IMR-90 (cell line): ENCODE results near the gene COX7A1. TPM values are rescaled to one million over a fixed set of nuclear protein-coding genes. Genes with fewer than 3 reads are reported as not detected.

ENCODE experiments used
- ATAC-seq: fragments of 200-7000 bp; cut with Tn5 transposase; 2 replicates; pipeline ENCODE4 v1.9.1; 2020; ENCODE audit warnings: low read depth, mild to moderate bottlenecking, moderate library complexity
- BruUV-seq: library from RNA; stranded (reverse); fragments of 400-500 nt; replicated peaks from 2 replicates; lab custom pipeline; 2021; lab: Mats Ljungman, UMichigan
- CTCF ChIA-PET: fragments of 300-600 bp; formaldehyde crosslinking; extraction: SDS; loops from one replicate; lab custom pipeline; 2021; ENCODE audit warnings: antibody characterized with exemption; lab: Yijun Ruan, JAX
- POLR2A ChIA-PET: fragments of 300-600 bp; sonication (Branson Sonifier 250); formaldehyde crosslinking; loops from one replicate; lab custom pipeline; 2022; ENCODE audit warnings: antibody characterized with exemption; ENCODE audit not compliant: unreplicated experiment; lab: Charles Lee
- DNase-seq: peaks from one replicate; pipeline ENCODE4 v3.0.0; 2013
- H2AFZ ChIP-seq: replicated peaks from 2 replicates; pipeline ENCODE3; 2013; ENCODE audit warnings: low read length, mild to moderate bottlenecking; ENCODE audit not compliant: poor library complexity
- H2AK5ac ChIP-seq: 2 replicates; pipeline ENCODE4 v1.6.1; 2013; ENCODE audit warnings: low read depth, low read length, inconsistent platforms
- H2AK9ac ChIP-seq: replicated peaks from 2 replicates; pipeline ENCODE3; 2013; ENCODE audit warnings: mild to moderate bottlenecking, low read depth, low read length, moderate library complexity; ENCODE audit not compliant: poor library complexity
- H2BK120ac ChIP-seq: 2 replicates; pipeline ENCODE4 v1.6.1; 2013; ENCODE audit warnings: low read depth, low read length, inconsistent platforms
- H2BK15ac ChIP-seq: 3 replicates; pipeline ENCODE4 v1.6.1; 2013; ENCODE audit warnings: low read depth, low read length, inconsistent platforms
- H2BK20ac ChIP-seq: 2 replicates; pipeline ENCODE4 v1.6.1; 2013; ENCODE audit warnings: low read depth, mild to moderate bottlenecking, inconsistent platforms, low read length, moderate library complexity
- H2BK5ac ChIP-seq: 2 replicates; pipeline ENCODE4 v1.6.1; 2013; ENCODE audit warnings: mild to moderate bottlenecking, low read depth, low read length, inconsistent platforms; ENCODE audit not compliant: poor library complexity, severe bottlenecking
- H3K14ac ChIP-seq: replicated peaks from 2 replicates; pipeline ENCODE4 v1.6.1; 2013; ENCODE audit warnings: low read depth, low read length, inconsistent platforms
- H3K18ac ChIP-seq: 2 replicates; pipeline ENCODE4 v1.6.1; 2013; ENCODE audit warnings: low read depth, low read length, control low read depth
- H3K23ac ChIP-seq: 2 replicates; pipeline ENCODE4 v1.6.1; 2013; ENCODE audit warnings: low read depth, low read length, inconsistent platforms
- H3K27ac ChIP-seq: 2 replicates; pipeline ENCODE4 v1.5.1; 2013; ENCODE audit warnings: mild to moderate bottlenecking, control low read depth, low read length; ENCODE audit not compliant: insufficient read depth
- H3K27me3 ChIP-seq: 2 replicates; pipeline ENCODE4 v1.6.1; 2013; ENCODE audit warnings: low read length; ENCODE audit not compliant: control insufficient read depth, insufficient read depth
- H3K36me3 ChIP-seq: 2 replicates; pipeline ENCODE4 v1.6.1; 2013; ENCODE audit warnings: low read length, mixed read lengths; ENCODE audit not compliant: control insufficient read depth, insufficient read depth
- H3K4ac ChIP-seq: 2 replicates; pipeline ENCODE4 v1.6.1; 2013; ENCODE audit warnings: low read depth, low read length, inconsistent platforms
- H3K4me1 ChIP-seq: 2 replicates; pipeline ENCODE4 v1.6.1; 2013; ENCODE audit warnings: low read length, mixed read lengths; ENCODE audit not compliant: control insufficient read depth, insufficient read depth
- H3K4me2 ChIP-seq: 2 replicates; pipeline ENCODE4 v1.6.1; 2013; ENCODE audit warnings: low read depth, mild to moderate bottlenecking, control low read depth, low read length, moderate library complexity
- H3K4me3 ChIP-seq: 2 replicates; pipeline ENCODE4 v1.5.1; 2013; ENCODE audit warnings: low read depth, mild to moderate bottlenecking, control low read depth, low read length, moderate library complexity; ENCODE audit not compliant: insufficient read depth
- H3K56ac ChIP-seq: 2 replicates; pipeline ENCODE4 v1.6.1; 2013; ENCODE audit warnings: low read length, inconsistent platforms; ENCODE audit not compliant: insufficient read depth; ENCODE audit errors: extremely low read depth
- H3K79me1 ChIP-seq, 2 experiments: 2 replicates each; pipeline ENCODE4 v1.6.1; 2013; ENCODE audit warnings: low read length in 2 of 2, inconsistent platforms in 1 of 2, low read depth in 1 of 2
- H3K9ac ChIP-seq: 2 replicates; pipeline ENCODE4 v1.6.1; 2013; ENCODE audit warnings: low read depth, low read length, control low read depth
- H3K9me1 ChIP-seq: 2 replicates; pipeline ENCODE4 v1.6.1; 2013; ENCODE audit warnings: low read length, inconsistent platforms; ENCODE audit not compliant: insufficient read depth
- H3K9me3 ChIP-seq: 2 replicates; pipeline ENCODE4 v1.6.1; 2013; ENCODE audit warnings: low read length; ENCODE audit not compliant: control insufficient read depth, insufficient read depth
- H4K20me1 ChIP-seq: 2 replicates; pipeline ENCODE4 v1.6.1; 2013; ENCODE audit warnings: low read length, inconsistent platforms; ENCODE audit not compliant: insufficient read depth
- H4K5ac ChIP-seq: 2 replicates; pipeline ENCODE4 v1.6.1; 2013; ENCODE audit warnings: mild to moderate bottlenecking, low read depth, low read length, control low read depth
- H4K8ac ChIP-seq, 2 experiments: 2 replicates each; pipeline ENCODE4 v1.6.1; 2013; ENCODE audit warnings: low read depth in 2 of 2, low read length in 2 of 2, control low read depth in 1 of 2, inconsistent platforms in 1 of 2
- H4K91ac ChIP-seq: 2 replicates; pipeline ENCODE4 v1.6.1; 2013; ENCODE audit warnings: low read depth, low read length, inconsistent platforms; ENCODE audit not compliant: insufficient read depth
- BHLHE40 ChIP-seq: fragments of 150-350 bp; IDR thresholded peaks from 2 replicates; pipeline ENCODE4 v1.6.1; 2016; ENCODE audit warnings: mild to moderate bottlenecking, low read depth, low read length
- CEBPB ChIP-seq: IDR thresholded peaks from 2 replicates; pipeline ENCODE4 v1.6.1; 2012; ENCODE audit warnings: low read depth, low read length, improper control_type of control experiment
- CHD1 ChIP-seq: IDR thresholded peaks from 2 replicates; pipeline ENCODE4 v1.6.1; 2012; ENCODE audit warnings: low read depth, low read length, improper control_type of control experiment
- ELK1 ChIP-seq: fragments of 150-350 bp; IDR thresholded peaks from 2 replicates; pipeline ENCODE4 v1.6.1; 2016; ENCODE audit warnings: low read depth, mild to moderate bottlenecking, low read length, moderate library complexity, borderline replicate concordance
- FOS ChIP-seq: fragments of 150-350 bp; IDR thresholded peaks from 2 replicates; pipeline ENCODE4 v1.6.1; 2016; ENCODE audit warnings: low read depth, low read length
- MAFK ChIP-seq: IDR thresholded peaks from 2 replicates; pipeline ENCODE4 v1.6.1; 2012; ENCODE audit warnings: low read depth, low read length, improper control_type of control experiment
- MAZ ChIP-seq: IDR thresholded peaks from 2 replicates; pipeline ENCODE4 v1.6.1; 2012; ENCODE audit warnings: low read depth, mild to moderate bottlenecking, low read length, improper control_type of control experiment, moderate library complexity, borderline replicate concordance
- MXI1 ChIP-seq: IDR thresholded peaks from 2 replicates; pipeline ENCODE4 v1.6.1; 2012; ENCODE audit warnings: low read depth, mild to moderate bottlenecking, low read length, moderate library complexity, borderline replicate concordance
- NFE2L2 ChIP-seq: fragments of 150-350 bp; IDR thresholded peaks from 2 replicates; pipeline ENCODE4 v1.6.1; 2016; ENCODE audit warnings: low read depth, mild to moderate bottlenecking, low read length
- POLR2A ChIP-seq: IDR thresholded peaks from 2 replicates; pipeline ENCODE4 v1.6.1; 2012; ENCODE audit warnings: mild to moderate bottlenecking, low read depth, low read length
- RAD21 ChIP-seq: IDR thresholded peaks from 2 replicates; pipeline ENCODE4 v1.6.1; 2012; ENCODE audit warnings: low read length, improper control_type of control experiment
- RCOR1 ChIP-seq: IDR thresholded peaks from 2 replicates; pipeline ENCODE4 v1.6.1; 2012; ENCODE audit warnings: mild to moderate bottlenecking, low read length, improper control_type of control experiment; ENCODE audit not compliant: insufficient replicate concordance
- RFX5 ChIP-seq: IDR thresholded peaks from 2 replicates; pipeline ENCODE4 v1.8.0; 2012; ENCODE audit warnings: low read depth, mild to moderate bottlenecking, low read length, moderate library complexity
- SMC3 ChIP-seq: fragments of 150-350 bp; IDR thresholded peaks from 2 replicates; pipeline ENCODE4 v1.6.1; 2016; ENCODE audit warnings: low read depth, mild to moderate bottlenecking, antibody characterized with exemption, low read length, moderate library complexity
- USF2 ChIP-seq: fragments of 150-350 bp; IDR thresholded peaks from 2 replicates; pipeline ENCODE4 v1.6.1; 2017; ENCODE audit warnings: mild to moderate bottlenecking, antibody characterized with exemption, low read length, low read depth
- WGBS, 2 experiments: methylation state at CpG; one replicate each; pipeline versions ENCODE4 v1.1.5 to v1.1.7; 2013; ENCODE audit warnings: missing lambda C conversion rate in 2 of 2; ENCODE audit not compliant: insufficient read length in 1 of 2; ENCODE audit errors: extremely low coverage in 2 of 2; 5-methylcytosine and 5-hydroxymethylcytosine counted together
- dilution Hi-C: fragments of 300-500 bp; cut with HindIII; formaldehyde crosslinking; loops from one replicate; pipeline ENCODE4 v1.14.3; 2018; ENCODE audit warnings: low sequenced_read_pairs; ENCODE audit not compliant: unreplicated experiment
- in situ Hi-C: fragments of 300-500 bp; cut with MboI; formaldehyde crosslinking; loops from 3 replicates; pipeline ENCODE4 v1.14.3; 2019; ENCODE audit warnings: low sequenced_read_pairs, inconsistent platforms, mixed read lengths
- intact Hi-C: fragments of 100-400 bp; cut with micrococcal nuclease; formaldehyde crosslinking; loops from 2 replicates; pipeline ENCODE4 v1.10.0; 2022
- polyA plus RNA-seq, 3 experiments: library from polyadenylated mRNA; depleted of rRNA; stranded (reverse); fragments of >200 nt; gene quantifications; 2 replicates each; pipeline ENCODE4 v1.2.3, GENCODE V29; 2012; ENCODE audit warnings: low replicate concordance in 1 of 3
- total RNA-seq: library from RNA; depleted of rRNA; stranded (reverse); fragments of >200 nt; gene quantifications from 2 replicates; pipeline ENCODE4 v1.2.3, GENCODE V29; 2012
- TF ChIP-seq, protein P1 (sequence below): conservative IDR thresholded peaks from 2 replicates; pipeline ENCODE4 v1.5.1; 2012; ENCODE audit warnings: mild to moderate bottlenecking, low read depth, low read length, improper control_type of control experiment

Gene COX7A1
- total and polyA plus RNA-seq, 2 of the 4 experiments (the other 2 are of a cell fraction), result 0.54 to 6.9 TPM

DNA sequence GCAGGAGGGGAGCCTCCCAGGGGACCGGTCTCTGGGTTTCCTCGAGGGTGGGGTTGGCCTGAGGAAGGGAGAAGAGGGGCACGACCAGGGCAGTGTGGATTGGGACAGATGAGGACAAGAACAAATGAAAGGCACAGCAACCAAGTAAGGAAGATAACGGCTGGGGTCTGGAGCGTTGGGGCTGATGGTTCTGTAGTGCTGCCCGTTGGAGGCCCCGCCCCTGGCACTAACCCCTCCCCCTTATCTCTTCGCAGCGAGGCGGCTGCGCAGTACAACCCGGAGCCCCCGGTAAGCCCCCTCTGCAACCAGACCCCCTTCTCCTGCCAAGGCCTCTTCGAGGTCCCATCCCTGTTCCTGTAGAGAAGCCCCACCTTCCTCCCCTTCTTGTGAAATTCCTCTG is 10.2 kb downstream of the COX7A1 start:
- ATAC-seq, result no peak
- Histone ChIP-seq H3K23ac (no peak overlapping the region), H3K9ac (no peak overlapping the region), H3K18ac (no peak overlapping the region), H3K4me1 (peaks cover 5% of the 10 kb centered on the region; the same call in 1 of the 2 replicates), H4K5ac (no peak overlapping the region), H2AK5ac (no peak overlapping the region), H2BK20ac (no peak overlapping the region), H2AFZ (no peak overlapping the region), H3K14ac (no peak overlapping the region), H3K9me1 (peaks cover 13% of the 10 kb centered on the region), H3K4ac (no peak overlapping the region), H3K27ac (no peak overlapping the region), H3K79me1 (peaks cover 41 to 61% of the 10 kb centered on the region in 2 experiments), H2BK15ac (no peak overlapping the region), H3K4me3 (no peak overlapping the region), H4K20me1 (peaks cover 36% of the 10 kb centered on the region), H4K8ac (no peak overlapping the region), H4K91ac (no peak overlapping the region), H2AK9ac (no peak overlapping the region), H3K9me3 (no peaks in the 10 kb centered on the region), H3K36me3 (peaks cover 41% of the 10 kb centered on the region), H2BK120ac (no peak overlapping the region), H3K4me2 (no peak overlapping the region), H2BK5ac (no peak overlapping the region), H3K56ac (no peak overlapping the region), H3K27me3 (no peaks in the 10 kb centered on the region)
- intact Hi-C loops (no loop called here), in situ Hi-C loops (no loop called here), dilution Hi-C loops (no loop called here)
- WGBS, 2 experiments, result 100% methylated on average over 10 of the region's 14 CpGs; no CpG with 5 or more reads in 1 of the 2 experiments
- TF ChIP-seq CEBPB, result no peak
- TF ChIP-seq SMC3, result no peak
- TF ChIP-seq POLR2A, result no peak
- no peak for TF ChIP-seq CHD1
- TF ChIP-seq USF2, result no peak
- no peak for TF ChIP-seq ELK1
- TF ChIP-seq RFX5, result no peak
- TF ChIP-seq, protein P1, sequence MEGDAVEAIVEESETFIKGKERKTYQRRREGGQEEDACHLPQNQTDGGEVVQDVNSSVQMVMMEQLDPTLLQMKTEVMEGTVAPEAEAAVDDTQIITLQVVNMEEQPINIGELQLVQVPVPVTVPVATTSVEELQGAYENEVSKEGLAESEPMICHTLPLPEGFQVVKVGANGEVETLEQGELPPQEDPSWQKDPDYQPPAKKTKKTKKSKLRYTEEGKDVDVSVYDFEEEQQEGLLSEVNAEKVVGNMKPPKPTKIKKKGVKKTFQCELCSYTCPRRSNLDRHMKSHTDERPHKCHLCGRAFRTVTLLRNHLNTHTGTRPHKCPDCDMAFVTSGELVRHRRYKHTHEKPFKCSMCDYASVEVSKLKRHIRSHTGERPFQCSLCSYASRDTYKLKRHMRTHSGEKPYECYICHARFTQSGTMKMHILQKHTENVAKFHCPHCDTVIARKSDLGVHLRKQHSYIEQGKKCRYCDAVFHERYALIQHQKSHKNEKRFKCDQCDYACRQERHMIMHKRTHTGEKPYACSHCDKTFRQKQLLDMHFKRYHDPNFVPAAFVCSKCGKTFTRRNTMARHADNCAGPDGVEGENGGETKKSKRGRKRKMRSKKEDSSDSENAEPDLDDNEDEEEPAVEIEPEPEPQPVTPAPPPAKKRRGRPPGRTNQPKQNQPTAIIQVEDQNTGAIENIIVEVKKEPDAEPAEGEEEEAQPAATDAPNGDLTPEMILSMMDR, result no peak
- no peak for TF ChIP-seq MAZ
- TF ChIP-seq NFE2L2, result no peak
- no peak for TF ChIP-seq BHLHE40
- no peak for TF ChIP-seq RAD21
- TF ChIP-seq RCOR1, result no peak
- no peak for TF ChIP-seq MAFK
- no peak for TF ChIP-seq FOS
- TF ChIP-seq MXI1, result no peak
- ChIA-PET POLR2A (no interaction called here), CTCF (no interaction called here)
- DNase-seq, result no peak
- no TSS peak for BruUV-seq
